HepG2 (cell line): ENCODE results near the gene MTX3. TPM values are rescaled to one million over a fixed set of nuclear protein-coding genes. Genes with fewer than 3 reads are reported as not detected.

Experiments
- ATAC-seq: fragments of 200-7000 bp; cut with Tn5 transposase; 3 replicates; pipeline ENCODE4 v1.9.1; 2020; ENCODE audit warnings: mild to moderate bottlenecking, moderate library complexity
- BruUV-seq: library from RNA; stranded (reverse); fragments of 400-500 nt; replicated peaks from 2 replicates; lab custom pipeline; 2021; lab: Mats Ljungman, UMichigan
- CTCF ChIA-PET: fragments of 300-600 bp; formaldehyde crosslinking; extraction: SDS; loops from one replicate; lab custom pipeline; 2021; ENCODE audit warnings: low total read pairs, inconsistent platforms, low intra/inter-chr PET ratio; lab: Yijun Ruan, JAX
- POLR2A ChIA-PET: fragments of 350-600 bp; sonication (Branson Sonifier 250); formaldehyde crosslinking; loops from one replicate; lab custom pipeline; 2020; ENCODE audit warnings: antibody characterized with exemption, inconsistent platforms; lab: Yijun Ruan, JAX
- DNase-seq: peaks from one replicate; pipeline ENCODE4 v3.0.0-alpha.2; 2015; ENCODE audit warnings: low spot score
- FAIRE-seq: peaks from 3 replicates; lab custom pipeline; 2011; peaks lifted over from hg19 to GRCh38; lab: Jason Lieb, UNC
- H2AFZ ChIP-seq: one replicate; pipeline ENCODE4 v1.6.1; 2011; ENCODE audit warnings: low read length, inconsistent platforms
- H3K27ac ChIP-seq: fragments of 300-600 bp; 3 replicates; pipeline ENCODE4 v1.8.0; 2011; ENCODE audit warnings: mixed run types, mild to moderate bottlenecking, mixed read lengths, low read length, inconsistent platforms; ENCODE audit not compliant: insufficient read depth; ENCODE audit errors: extremely low read length
- H3K27me3 ChIP-seq, 2 experiments: fragments of 200-600 bp in 1 of 2; 2 replicates in 1 of 2; 3 replicates in 1 of 2; pipeline versions ENCODE4 v1.6.0 to v1.8.0; 2011; ENCODE audit warnings: low read length in 2 of 2, mild to moderate bottlenecking in 2 of 2, moderate library complexity in 2 of 2, inconsistent platforms in 1 of 2; ENCODE audit not compliant: insufficient read depth in 2 of 2, control insufficient read depth in 1 of 2
- H3K36me3 ChIP-seq, 2 experiments: fragments of 200-600 bp in 1 of 2; replicated peaks in 1 of 2; 2 replicates in 1 of 2; 3 replicates in 1 of 2; pipeline versions ENCODE4 v1.5.1 to v1.8.0; 2011; ENCODE audit warnings: low read length in 2 of 2, inconsistent platforms in 1 of 2; ENCODE audit not compliant: insufficient read depth in 2 of 2, control insufficient read depth in 1 of 2
- H3K4me1 ChIP-seq: 2 replicates; pipeline ENCODE4 v1.5.1; 2012; ENCODE audit warnings: low read length, inconsistent platforms; ENCODE audit not compliant: insufficient read depth
- H3K4me2 ChIP-seq: 2 replicates; pipeline ENCODE4 v1.6.0; 2011; ENCODE audit warnings: low read depth, low read length, inconsistent platforms
- H3K4me3 ChIP-seq, 3 experiments: fragments of 200-600 bp in 1 of 3; sonication (generic), shearing (Covaris generic) in 1 of 3; replicated peaks in 1 of 3; 2 replicates each; pipeline ENCODE4 v1.5.1; 2011 to 2016; ENCODE audit warnings: low read length in 3 of 3, inconsistent platforms in 2 of 3, low read depth in 2 of 3, mild to moderate bottlenecking in 2 of 3, control low read depth in 1 of 3, mixed read lengths in 1 of 3; ENCODE audit not compliant: insufficient read depth in 1 of 3
- H3K79me2 ChIP-seq: one replicate; pipeline ENCODE4 v1.6.1; 2011; ENCODE audit warnings: low read length, inconsistent platforms; ENCODE audit not compliant: insufficient read depth
- H3K9ac ChIP-seq: 2 replicates; pipeline ENCODE4 v1.6.0; 2011; ENCODE audit warnings: mild to moderate bottlenecking, low read depth, low read length, inconsistent platforms; ENCODE audit not compliant: insufficient read depth
- H3K9me3 ChIP-seq: 2 replicates; pipeline ENCODE4 v1.5.1; 2012; ENCODE audit warnings: mild to moderate bottlenecking, low read length
- H4K20me1 ChIP-seq: 2 replicates; pipeline ENCODE4 v1.6.0; 2011; ENCODE audit warnings: inconsistent platforms, mild to moderate bottlenecking, low read length, moderate library complexity; ENCODE audit not compliant: insufficient read depth
- RCOR2 ChIP-seq: IDR thresholded peaks from 2 replicates; pipeline ENCODE4 v1.6.1; 2016; ENCODE audit warnings: missing biosample characterization, missing genetic modification reagents
- SAFB2 ChIP-seq: sonication (generic); formaldehyde crosslinking; IDR thresholded peaks from 2 replicates; pipeline ENCODE4 v1.5.1; 2020; ENCODE audit warnings: missing genetic modification reagents, low read depth, mild to moderate bottlenecking, borderline replicate concordance
- TCF12 ChIP-seq, 2 experiments: fragments of 450-650 bp in 1 of 2; sonication (generic) in 1 of 2; formaldehyde crosslinking in 1 of 2; IDR thresholded peaks; 2 replicates each; pipeline versions ENCODE4 v1.6.1 to v1.8.0; 2017 to 2022; ENCODE audit warnings: antibody characterized with exemption in 1 of 2, mild to moderate bottlenecking in 1 of 2, missing genetic modification reagents in 1 of 2, moderate library complexity in 1 of 2
- ZEB1 ChIP-seq: IDR thresholded peaks from 2 replicates; pipeline ENCODE4 v1.6.1; 2012; ENCODE audit warnings: mild to moderate bottlenecking, low read depth, inconsistent platforms; ENCODE audit not compliant: insufficient replicate concordance
- ZFP62 ChIP-seq: sonication (generic); formaldehyde crosslinking; IDR thresholded peaks from 2 replicates; pipeline ENCODE4 v1.4.0; 2020; ENCODE audit warnings: missing genetic modification reagents
- ZNF891 ChIP-seq: sonication (generic); formaldehyde crosslinking; IDR thresholded peaks from 2 replicates; pipeline ENCODE4 v1.5.0; 2020; ENCODE audit warnings: mild to moderate bottlenecking, missing genetic modification reagents
- in situ Hi-C: cut with HindIII; loops from 2 replicates; pipeline ENCODE4 v1.10.0; 2017; ENCODE audit warnings: low pct_unique_long_range_greater_than_20kb; ENCODE audit not compliant: extremely low pct_ligation_motif_present
- intact Hi-C: fragments of 100-400 bp; cut with micrococcal nuclease; formaldehyde crosslinking; loops from one replicate; pipeline ENCODE4 v1.10.0; 2022; ENCODE audit not compliant: unreplicated experiment
- polyA plus RNA-seq, 8 experiments: library from polyadenylated mRNA; depleted of rRNA in 3 of 8; stranded (reverse) in 7 of 8; unstranded in 1 of 8; fragments of >200 nt; fragmentation: Illumina TruSeq in 4 of 8; extraction: Trizol in 4 of 8; gene quantifications; 2 replicates each; pipeline versions ENCODE4 v1.2.1 to v1.2.3, GENCODE V29; 2011 to 2016; ENCODE audit warnings: low read depth in 4 of 8, missing spikeins in 1 of 8, mixed read lengths in 1 of 8; ENCODE audit not compliant: insufficient read depth in 1 of 8
- total RNA-seq, 5 experiments: library from RNA; depleted of rRNA; stranded (reverse); fragments of >200 nt; fragmentation: Illumina TruSeq; extraction: Trizol; gene quantifications; 2 replicates each; pipeline ENCODE4 v1.2.3, GENCODE V29; 2016; ENCODE audit warnings: low read depth in 1 of 5
- TF ChIP-seq, protein P1 (sequence below): IDR thresholded peaks from 2 replicates; pipeline ENCODE4 v1.6.1; 2016; ENCODE audit warnings: missing compliant biosample characterization, missing genetic modification reagents, borderline replicate concordance
- TF ChIP-seq, protein P2 (sequence below): sonication (generic); formaldehyde crosslinking; IDR thresholded peaks from 2 replicates; pipeline ENCODE4 v1.5.0; 2020; ENCODE audit warnings: mild to moderate bottlenecking, missing genetic modification reagents, borderline replicate concordance
- TF ChIP-seq, protein P3 (sequence below): IDR thresholded peaks from 2 replicates; pipeline ENCODE4 v1.6.1; 2012; ENCODE audit warnings: low read length, improper control_type of control experiment
- TF ChIP-seq, protein P4 (sequence below): sonication (generic); formaldehyde crosslinking; IDR thresholded peaks from 2 replicates; pipeline ENCODE4 v1.4.0; 2020; ENCODE audit warnings: mild to moderate bottlenecking, missing genetic modification reagents

The MTX3 gene
- total and polyA plus RNA-seq, 2 of the 13 experiments (the other 11 are each of a cell fraction or from before 2014, with no cell fraction given) = 9.9 to 16.7 TPM

- DNase-seq (no peak), ATAC-seq (no peak), FAIRE-seq (no peak)
- no peaks in the 10 kb centered on the region for H3K36me3 ChIP-seq
- POLR2A ChIA-PET = no interaction called here
- no peak overlapping the region for H3K9ac ChIP-seq
- no peaks in the 10 kb centered on the region for H3K27me3 ChIP-seq
- H3K9me3 ChIP-seq = no peaks in the 10 kb centered on the region
- BruUV-seq = no TSS peak
- no peak overlapping the region for H3K4me2 ChIP-seq
- intact Hi-C loops (no loop called here), in situ Hi-C loops (no loop called here)
- no peaks in the 10 kb centered on the region for H4K20me1 ChIP-seq
- no peaks in the 10 kb centered on the region for H3K79me2 ChIP-seq
- no peak overlapping the region for H2AFZ ChIP-seq
- CTCF ChIA-PET = no interaction called here
- no peak overlapping the region for H3K27ac ChIP-seq
- peaks cover 7% of the 10 kb centered on the region; the same call in 1 of the 2 replicates for H3K4me1 ChIP-seq
- H3K4me3 ChIP-seq = no peak overlapping the region
- TF ChIP-seq, protein P1, sequence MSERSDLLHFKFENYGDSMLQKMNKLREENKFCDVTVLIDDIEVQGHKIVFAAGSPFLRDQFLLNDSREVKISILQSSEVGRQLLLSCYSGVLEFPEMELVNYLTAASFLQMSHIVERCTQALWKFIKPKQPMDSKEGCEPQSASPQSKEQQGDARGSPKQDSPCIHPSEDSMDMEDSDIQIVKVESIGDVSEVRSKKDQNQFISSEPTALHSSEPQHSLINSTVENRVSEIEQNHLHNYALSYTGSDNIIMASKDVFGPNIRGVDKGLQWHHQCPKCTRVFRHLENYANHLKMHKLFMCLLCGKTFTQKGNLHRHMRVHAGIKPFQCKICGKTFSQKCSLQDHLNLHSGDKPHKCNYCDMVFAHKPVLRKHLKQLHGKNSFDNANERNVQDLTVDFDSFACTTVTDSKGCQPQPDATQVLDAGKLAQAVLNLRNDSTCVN (CRISPR knock-in tag) = no peak
- TF ChIP-seq, protein P2, sequence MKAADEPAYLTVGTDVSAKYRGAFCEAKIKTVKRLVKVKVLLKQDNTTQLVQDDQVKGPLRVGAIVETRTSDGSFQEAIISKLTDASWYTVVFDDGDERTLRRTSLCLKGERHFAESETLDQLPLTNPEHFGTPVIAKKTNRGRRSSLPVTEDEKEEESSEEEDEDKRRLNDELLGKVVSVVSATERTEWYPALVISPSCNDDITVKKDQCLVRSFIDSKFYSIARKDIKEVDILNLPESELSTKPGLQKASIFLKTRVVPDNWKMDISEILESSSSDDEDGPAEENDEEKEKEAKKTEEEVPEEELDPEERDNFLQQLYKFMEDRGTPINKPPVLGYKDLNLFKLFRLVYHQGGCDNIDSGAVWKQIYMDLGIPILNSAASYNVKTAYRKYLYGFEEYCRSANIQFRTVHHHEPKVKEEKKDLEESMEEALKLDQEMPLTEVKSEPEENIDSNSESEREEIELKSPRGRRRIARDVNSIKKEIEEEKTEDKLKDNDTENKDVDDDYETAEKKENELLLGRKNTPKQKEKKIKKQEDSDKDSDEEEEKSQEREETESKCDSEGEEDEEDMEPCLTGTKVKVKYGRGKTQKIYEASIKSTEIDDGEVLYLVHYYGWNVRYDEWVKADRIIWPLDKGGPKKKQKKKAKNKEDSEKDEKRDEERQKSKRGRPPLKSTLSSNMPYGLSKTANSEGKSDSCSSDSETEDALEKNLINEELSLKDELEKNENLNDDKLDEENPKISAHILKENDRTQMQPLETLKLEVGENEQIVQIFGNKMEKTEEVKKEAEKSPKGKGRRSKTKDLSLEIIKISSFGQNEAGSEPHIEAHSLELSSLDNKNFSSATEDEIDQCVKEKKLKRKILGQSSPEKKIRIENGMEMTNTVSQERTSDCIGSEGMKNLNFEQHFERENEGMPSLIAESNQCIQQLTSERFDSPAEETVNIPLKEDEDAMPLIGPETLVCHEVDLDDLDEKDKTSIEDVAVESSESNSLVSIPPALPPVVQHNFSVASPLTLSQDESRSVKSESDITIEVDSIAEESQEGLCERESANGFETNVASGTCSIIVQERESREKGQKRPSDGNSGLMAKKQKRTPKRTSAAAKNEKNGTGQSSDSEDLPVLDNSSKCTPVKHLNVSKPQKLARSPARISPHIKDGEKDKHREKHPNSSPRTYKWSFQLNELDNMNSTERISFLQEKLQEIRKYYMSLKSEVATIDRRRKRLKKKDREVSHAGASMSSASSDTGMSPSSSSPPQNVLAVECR (CRISPR knock-in tag) = no peak
- no peak for TF ChIP-seq ZEB1
- TF ChIP-seq RCOR2 = no peak
- TF ChIP-seq ZNF891 = no peak
- TF ChIP-seq, protein P3, sequence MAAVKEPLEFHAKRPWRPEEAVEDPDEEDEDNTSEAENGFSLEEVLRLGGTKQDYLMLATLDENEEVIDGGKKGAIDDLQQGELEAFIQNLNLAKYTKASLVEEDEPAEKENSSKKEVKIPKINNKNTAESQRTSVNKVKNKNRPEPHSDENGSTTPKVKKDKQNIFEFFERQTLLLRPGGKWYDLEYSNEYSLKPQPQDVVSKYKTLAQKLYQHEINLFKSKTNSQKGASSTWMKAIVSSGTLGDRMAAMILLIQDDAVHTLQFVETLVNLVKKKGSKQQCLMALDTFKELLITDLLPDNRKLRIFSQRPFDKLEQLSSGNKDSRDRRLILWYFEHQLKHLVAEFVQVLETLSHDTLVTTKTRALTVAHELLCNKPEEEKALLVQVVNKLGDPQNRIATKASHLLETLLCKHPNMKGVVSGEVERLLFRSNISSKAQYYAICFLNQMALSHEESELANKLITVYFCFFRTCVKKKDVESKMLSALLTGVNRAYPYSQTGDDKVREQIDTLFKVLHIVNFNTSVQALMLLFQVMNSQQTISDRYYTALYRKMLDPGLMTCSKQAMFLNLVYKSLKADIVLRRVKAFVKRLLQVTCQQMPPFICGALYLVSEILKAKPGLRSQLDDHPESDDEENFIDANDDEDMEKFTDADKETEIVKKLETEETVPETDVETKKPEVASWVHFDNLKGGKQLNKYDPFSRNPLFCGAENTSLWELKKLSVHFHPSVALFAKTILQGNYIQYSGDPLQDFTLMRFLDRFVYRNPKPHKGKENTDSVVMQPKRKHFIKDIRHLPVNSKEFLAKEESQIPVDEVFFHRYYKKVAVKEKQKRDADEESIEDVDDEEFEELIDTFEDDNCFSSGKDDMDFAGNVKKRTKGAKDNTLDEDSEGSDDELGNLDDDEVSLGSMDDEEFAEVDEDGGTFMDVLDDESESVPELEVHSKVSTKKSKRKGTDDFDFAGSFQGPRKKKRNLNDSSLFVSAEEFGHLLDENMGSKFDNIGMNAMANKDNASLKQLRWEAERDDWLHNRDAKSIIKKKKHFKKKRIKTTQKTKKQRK = no peak
- no peak for TF ChIP-seq TCF12 (IDR thresholded peaks at IDR 0.05)
- no peak for TF ChIP-seq TCF12 (CRISPR knock-in tag; IDR thresholded peaks at IDR 0.05)
- TF ChIP-seq, protein P4, sequence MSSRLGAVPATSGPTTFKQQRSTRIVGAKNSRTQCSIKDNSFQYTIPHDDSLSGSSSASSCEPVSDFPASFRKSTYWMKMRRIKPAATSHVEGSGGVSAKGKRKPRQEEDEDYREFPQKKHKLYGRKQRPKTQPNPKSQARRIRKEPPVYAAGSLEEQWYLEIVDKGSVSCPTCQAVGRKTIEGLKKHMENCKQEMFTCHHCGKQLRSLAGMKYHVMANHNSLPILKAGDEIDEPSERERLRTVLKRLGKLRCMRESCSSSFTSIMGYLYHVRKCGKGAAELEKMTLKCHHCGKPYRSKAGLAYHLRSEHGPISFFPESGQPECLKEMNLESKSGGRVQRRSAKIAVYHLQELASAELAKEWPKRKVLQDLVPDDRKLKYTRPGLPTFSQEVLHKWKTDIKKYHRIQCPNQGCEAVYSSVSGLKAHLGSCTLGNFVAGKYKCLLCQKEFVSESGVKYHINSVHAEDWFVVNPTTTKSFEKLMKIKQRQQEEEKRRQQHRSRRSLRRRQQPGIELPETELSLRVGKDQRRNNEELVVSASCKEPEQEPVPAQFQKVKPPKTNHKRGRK (CRISPR knock-in tag) = no peak
- no peak for TF ChIP-seq SAFB2 (CRISPR knock-in tag)
- TF ChIP-seq ZFP62 = no peak
Observed at GRCh38 chr5:80026841-80027240, 35.8 kb upstream of the MTX3 start.
